HG03060 (cell line): Measurements from ENCODE around the gene EHF.
A peak's percentile ranks its signal among the peaks of the same experiment; 100 is the strongest.
"Not testable (repeated sequence)": the region's sequence is repeated elsewhere in the genome, so short reads cannot be mapped to it uniquely, and the experiment has no call there.

Experiments
- ATAC-seq: cut with Tn5 transposase; IDR thresholded peaks from one replicate; pipeline ENCODE4 v1.9.1; 2021; ENCODE audit warnings: low read depth, moderate number of reproducible peaks; ENCODE audit not compliant: unreplicated experiment

Gene EHF

GRCh38 chr11:34620820-34621792 is at the start of gene EHF:
TSS of gene EHF (plus strand) at chr11:34621093. CDS start at chr11:34642631, 21,538 bp downstream.
- no peak for ATAC-seq

DNA sequence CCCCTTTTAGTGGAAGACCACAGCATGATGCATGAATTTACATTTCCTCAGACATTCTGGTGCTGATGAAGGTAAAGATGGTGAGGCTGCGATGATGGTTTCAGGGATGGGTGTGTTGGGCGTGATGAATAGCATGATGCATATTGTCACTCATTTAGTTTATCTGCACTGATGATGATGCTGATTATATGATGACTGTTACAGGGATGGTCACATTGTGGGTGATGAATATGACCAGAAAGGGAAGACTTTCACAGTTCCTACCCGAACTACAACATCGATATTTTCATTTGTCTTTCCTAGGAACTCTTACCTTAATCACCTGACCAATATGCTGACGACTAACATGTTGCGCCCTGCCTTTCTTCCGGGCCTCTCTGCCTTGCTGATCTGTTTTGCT is 47.4 kb upstream of the EHF start:
- ATAC-seq, result no peak

DNA sequence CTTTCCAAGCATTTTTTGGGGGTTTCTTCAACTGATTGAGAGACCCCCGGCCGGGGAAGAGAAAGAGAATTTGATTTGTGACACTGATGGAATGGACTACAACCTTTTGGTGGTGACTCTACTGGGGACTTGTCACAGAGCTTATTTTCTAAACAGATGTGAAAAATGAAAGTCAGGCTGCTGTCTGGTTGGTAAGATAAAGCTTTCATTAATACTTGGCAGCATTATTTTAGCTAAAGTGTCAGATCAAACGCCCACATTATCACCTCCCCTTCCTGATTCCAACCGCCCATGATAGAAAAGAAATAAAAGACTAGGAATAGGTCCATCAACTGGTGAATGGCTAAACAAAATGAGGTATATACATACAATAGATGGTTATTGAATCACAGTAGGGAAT is 45.6 kb upstream of the EHF start:
- no peak for ATAC-seq

DNA sequence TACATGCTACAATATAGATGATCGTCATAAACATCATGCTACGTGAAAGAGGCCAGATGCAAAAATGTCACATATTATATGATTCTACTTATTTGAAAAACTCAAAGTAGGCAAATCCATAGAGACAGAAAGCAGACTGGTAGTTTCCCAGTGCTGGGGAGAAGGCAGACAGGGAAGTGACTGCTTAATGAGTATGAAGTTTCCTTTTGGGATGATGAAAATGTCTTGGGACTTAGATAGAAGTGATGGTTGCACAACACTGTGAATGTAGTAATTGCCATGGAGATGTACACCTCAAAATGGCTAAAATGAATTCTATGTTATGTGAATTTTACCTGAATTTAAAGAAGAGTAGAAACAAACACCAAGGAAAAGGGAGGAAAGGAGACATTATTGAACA is 45.2 kb upstream of the EHF start:
- no peak for ATAC-seq

GRCh38 chr11:34576331-34576730 is 44.6 kb upstream of the EHF start:
- ATAC-seq, result no peak

DNA sequence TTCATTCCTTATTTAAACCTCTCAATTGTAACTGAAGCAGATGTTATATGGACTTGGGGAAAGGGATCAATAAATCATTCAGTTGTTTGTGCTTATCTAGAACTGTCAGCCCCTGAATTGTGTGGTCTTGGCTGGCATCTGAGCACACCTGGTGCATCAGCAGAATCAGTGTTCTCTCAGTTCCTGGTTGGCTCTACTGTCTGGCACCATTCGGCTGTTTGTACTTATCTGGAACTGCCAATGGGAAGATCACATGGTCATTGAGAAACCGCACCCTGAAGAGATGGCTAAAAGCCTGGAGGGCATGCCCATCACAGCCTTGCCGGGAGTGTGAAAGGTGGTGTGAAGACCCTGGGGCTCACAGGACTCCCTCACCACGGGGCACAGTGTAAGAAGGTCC is 37.1 kb upstream of the EHF start:
- no peak for ATAC-seq

GRCh38 chr11:34585304-34585734 is 35.6 kb upstream of the EHF start:
- ATAC-seq, result peak; percentile 21

DNA sequence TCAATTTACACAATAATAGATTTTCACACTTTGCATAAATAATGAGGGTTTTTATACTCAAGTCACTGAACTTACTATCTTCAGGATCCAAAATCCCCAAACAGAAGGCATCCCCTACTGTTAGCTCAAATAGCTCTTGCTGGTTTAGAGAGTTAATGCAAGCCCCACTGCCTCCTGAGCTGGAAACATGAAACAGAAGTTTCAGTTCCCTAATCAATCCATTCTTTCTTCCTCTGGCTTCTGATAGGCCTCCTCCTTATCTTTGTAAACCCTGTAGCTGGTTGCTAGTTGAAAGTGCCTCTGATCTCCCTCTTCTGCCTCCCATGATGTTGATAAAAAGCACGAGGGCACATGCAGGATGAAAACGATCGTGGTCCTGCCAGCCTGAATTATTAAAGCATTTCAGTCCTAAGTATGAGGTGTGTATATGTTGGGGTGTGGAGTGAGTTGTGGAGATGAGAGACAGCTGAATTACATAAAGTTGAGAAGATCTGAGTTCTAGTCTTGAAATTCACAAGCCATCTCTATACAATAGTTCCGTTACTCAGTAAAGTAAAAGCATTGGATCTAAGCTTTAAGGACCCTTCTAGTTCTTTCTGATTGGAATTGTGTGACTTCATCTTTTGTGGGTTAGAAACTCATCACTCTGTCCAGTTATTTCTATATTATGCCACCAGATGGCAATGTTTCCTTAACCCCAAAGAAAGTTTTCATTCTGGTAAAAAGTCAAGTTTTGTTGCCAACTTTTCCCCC is 35.0 kb upstream of the EHF start:
- peak; percentile 68 for ATAC-seq

GRCh38 chr11:34586488-34587281 is 34.2 kb upstream of the EHF start:
- ATAC-seq, result no peak

GRCh38 chr11:34587282-34587677 is 33.6 kb upstream of the EHF start:
- no peak for ATAC-seq

DNA sequence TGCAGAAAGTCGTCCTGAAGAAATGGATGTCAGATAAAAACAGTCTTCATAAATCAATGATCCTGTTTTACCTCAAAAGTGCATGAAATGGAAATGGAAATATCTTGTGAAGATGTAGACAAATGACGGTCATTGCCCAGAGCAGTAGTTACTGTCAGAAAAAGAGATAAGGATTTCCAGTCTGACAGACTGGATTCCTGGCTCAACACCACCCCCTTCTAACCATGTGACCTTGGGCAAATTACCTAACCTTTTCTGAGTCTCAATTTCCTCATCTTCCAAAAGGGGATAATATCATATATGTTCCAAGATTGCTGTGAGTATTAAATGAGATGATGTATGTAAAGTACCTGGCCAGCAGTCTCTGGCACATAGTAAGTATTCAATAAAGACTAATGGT is 32.9 kb upstream of the EHF start:
- no peak for ATAC-seq

DNA sequence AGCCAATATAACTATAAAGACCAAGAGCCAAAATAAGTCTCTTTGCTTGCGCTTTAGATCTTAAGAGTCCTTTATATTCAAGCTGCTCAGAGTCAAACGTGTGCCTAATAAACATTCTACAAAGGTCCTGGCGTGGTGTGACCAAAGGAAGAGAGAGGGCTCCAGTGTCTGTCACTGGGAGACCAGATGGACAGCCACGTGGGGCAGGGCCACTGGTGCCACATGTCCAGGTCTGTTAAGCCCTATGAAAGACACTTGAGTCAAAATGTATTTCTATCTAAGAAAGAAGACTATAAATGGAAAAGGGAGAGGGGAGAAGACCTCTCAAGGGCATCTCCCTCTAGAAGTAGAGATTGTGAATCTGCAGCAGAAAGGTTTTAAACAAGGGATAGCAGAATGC is 32.2 kb upstream of the EHF start:
- no peak for ATAC-seq

- not testable (repeated sequence) for ATAC-seq
Observed at GRCh38 chr11:34589177-34589576, 31.7 kb upstream of the EHF start.

DNA sequence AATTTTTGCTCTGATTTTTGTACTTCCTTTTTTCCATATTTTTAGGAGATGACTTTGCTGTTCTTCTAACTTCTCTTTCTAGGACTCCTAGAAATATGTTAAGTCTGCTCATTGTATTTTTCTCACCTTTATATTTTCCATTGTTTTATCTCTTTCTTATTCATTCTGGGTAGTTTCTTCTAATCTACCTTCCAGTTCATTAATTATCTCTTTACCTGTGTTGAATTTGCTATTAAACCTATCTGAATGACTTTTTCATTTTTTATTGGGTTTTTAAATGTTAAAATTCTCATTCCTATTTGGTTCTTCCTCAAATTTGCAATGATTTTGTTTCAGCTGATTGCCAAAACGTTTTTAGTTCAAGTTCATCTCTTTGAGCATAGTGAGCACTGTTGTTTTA is 27.8 kb upstream of the EHF start:
- no peak for ATAC-seq

DNA sequence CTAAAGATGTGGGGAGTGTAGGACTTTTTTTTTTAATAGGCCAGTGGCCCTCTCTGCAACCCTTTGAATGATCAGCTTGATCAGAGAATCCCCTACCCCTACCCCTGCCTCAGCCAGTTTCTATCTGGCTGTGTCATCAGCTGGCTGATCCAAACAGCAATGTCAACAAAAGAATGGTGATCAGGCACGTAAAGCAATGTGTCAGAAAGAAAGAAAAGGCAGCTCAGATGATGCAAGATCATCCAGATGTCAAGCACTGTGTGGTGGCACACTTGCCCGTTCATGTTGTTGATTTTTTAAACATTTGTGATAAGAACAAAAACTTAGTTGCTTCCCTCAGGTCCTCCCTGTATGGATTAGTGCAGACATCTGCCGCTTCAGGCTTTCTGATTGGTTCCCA is 26.3 kb upstream of the EHF start:
- no peak for ATAC-seq

DNA sequence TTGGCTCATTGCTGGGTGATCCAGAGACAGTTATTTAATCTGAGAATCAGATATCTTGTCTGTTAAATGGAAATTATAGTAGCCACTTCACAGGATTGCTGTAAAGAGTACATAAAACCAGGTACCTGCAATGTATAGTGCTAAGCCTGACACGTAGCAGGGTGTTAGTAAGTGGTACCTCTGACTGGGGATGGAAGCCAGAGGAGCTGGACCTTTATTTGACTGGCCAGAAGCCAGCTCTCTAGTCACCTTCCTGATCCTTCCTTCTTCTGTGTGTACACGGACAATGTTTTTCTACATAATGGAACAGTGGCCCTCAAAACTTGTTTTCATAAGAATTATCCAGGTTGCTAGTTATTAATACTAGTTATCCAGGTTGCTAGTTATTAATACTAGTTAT is 25.5 kb upstream of the EHF start:
- ATAC-seq, result no peak

- no peak for ATAC-seq
Observed at GRCh38 chr11:34595960-34596644, 24.8 kb upstream of the EHF start.

GRCh38 chr11:34599406-34599945 is 21.4 kb upstream of the EHF start:
- ATAC-seq, result no peak

- no peak for ATAC-seq
Observed at GRCh38 chr11:34600339-34601084, 20.4 kb upstream of the EHF start.
